ENCODE results near the gene IPO8.
"Not testable (repeated sequence)": the region's sequence is repeated elsewhere in the genome, so short reads cannot be mapped to it uniquely, and the experiment has no call there.

The IPO8 gene

DNA sequence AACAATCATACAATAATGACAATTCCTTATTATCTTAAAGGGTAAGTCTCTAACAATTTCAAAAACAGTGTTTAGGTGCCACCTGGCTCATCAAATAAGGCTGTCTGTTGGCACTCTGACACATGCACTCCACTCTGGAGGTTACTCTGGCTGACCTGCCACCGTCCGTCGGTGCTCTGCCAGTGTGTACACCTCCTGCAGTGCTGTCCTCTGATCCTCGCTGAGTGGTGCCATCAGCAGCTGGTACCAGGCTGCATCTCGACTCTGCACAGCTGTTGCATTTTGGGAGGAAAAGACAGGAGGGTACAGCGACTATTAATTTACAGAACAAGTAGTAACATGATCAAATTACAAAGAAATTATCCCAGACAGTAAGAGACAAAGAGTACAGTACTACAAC is 63.9 kb downstream of the IPO8 start:
- Mint-ChIP-seq H3K27ac (peak overlapping the region in 1 of 2 donors; percentile 22), H3K4me3 (no peak overlapping the region)

DNA sequence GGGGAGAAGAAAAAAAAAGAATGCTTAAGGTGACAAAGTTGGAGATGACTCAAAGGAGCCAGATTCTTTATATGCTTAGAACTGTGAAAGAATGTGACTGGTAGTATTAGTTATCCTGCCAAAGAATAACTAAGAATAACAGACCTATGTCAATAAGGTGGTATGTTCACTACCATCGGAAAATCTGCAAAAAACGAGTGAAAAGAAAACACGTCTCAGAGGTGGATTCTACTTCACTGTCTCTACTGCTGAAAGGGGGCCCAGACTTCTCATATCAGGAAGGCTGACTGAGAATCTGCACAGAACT is 64.7 kb downstream of the IPO8 start:
- H3K4me3 Mint-ChIP-seq = no peak overlapping the region
- H3K27ac Mint-ChIP-seq = no peak overlapping the region
- ATAC-seq = no peak
- H3K4me1 Mint-ChIP-seq = no peaks in the 10 kb centered on the region
- H3K9me3 Mint-ChIP-seq = no peaks in the 10 kb centered on the region
- no peaks in the 10 kb centered on the region for H3K27me3 Mint-ChIP-seq
- DNase-seq = no peak

More for the DNA sequence above, 63.9 kb downstream of the IPO8 start:
- Mint-ChIP-seq H3K27me3 (no peaks in the 10 kb centered on the region), H3K9me3 (no peaks in the 10 kb centered on the region), H3K4me1 (no peaks in the 10 kb centered on the region)
- ATAC-seq = no peak
- no peak for DNase-seq

DNA sequence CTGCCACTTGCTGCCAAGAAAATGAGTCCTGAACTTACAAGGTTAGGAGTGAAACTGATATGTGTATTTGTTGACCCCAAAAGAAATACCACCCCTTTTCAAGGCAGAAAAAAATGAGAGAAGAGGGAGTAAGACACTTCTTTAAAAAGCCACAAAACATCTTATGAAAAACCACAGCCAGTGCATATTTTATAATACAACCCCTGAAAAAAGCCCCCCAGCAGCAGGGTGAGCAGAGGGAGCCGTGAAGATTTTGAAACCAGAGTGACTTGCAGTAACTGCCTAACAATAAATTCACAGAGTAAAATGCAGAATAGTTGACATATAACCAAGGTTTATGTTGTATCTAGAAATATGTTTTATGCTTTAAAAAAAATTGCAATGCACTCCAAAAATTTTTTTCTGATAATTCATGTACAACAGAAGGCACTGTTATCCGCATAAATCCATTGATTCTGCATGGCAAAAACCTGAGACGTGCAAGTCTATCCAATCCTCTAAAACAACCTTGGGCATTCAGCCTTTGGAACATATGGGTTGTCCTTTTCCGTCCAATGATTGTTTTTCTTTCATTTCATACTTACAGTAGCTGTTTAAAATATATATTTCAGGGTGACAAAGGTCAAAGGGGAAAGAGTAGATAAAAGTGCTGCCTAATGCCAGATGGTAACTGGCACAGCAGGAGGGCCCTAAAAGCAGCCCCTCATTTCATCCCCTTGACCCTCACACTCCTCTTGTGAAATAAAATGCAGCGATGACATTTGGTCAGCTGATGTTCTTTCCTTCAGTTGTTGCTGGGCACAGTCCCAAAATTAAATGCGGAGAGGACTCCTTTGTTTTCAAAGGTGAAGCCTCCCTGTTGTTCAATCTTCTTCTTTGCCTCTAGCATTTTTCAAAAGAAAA is 65.3 kb downstream of the IPO8 start:
- Mint-ChIP-seq H3K9me3 (no peaks in the 10 kb centered on the region), H3K4me3 (no peak overlapping the region), H3K27ac (peak overlapping the region in 1 of 2 donors; percentile 33), H3K4me1 (no peaks in the 10 kb centered on the region), H3K27me3 (no peaks in the 10 kb centered on the region)
- ATAC-seq (no peak), DNase-seq (no peak)

DNA sequence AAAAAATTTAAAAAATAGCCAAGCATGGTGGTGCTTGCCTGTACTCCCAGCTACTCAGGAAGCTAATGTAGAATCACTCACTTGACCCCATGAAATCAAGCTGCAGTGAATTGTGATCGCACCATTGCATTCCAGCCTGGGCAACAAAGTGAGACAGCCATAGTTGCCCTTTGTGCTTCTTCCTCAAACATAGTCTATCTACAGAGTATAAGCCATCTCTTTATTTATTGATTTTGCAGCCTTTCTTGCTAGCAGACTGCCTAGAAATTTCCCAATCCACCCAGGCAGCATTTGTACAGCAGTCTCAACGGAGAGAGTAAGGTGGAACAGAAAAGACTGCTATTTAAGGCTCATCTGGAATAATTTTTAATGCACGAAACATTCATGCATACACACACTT is 68.8 kb downstream of the IPO8 start:
- DNase-seq (no peak), ATAC-seq (no peak)
- no peak overlapping the region for H3K4me3 Mint-ChIP-seq
- H3K9me3 Mint-ChIP-seq = no peaks in the 10 kb centered on the region
- H3K27ac Mint-ChIP-seq = no peak overlapping the region
- H3K27me3 Mint-ChIP-seq = no peaks in the 10 kb centered on the region
- no peaks in the 10 kb centered on the region for H3K4me1 Mint-ChIP-seq

DNA sequence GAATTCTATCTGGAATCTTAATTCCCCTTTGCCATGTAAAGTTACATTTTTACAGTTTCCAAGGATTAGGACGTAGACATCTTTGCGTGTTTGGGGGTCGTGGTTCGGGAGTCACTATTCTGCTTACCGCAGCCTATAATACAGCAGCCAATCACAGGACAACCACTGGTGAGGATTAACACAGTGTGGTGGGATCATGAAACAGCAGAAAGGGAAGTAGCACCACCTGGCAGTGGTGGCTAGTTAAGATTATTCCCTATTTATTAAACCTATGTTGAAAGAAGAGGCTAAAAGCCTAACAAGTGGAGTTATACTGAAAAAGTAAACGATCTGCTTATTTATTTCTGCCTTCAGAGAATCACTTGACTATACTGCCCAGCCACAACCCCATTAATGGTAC is 71.7 kb downstream of the IPO8 start:
- DNase-seq (no peak), ATAC-seq (no peak)
- Mint-ChIP-seq H3K27ac (no peak overlapping the region), H3K4me1 (no peaks in the 10 kb centered on the region), H3K27me3 (no peaks in the 10 kb centered on the region), H3K9me3 (no peaks in the 10 kb centered on the region), H3K4me3 (no peak overlapping the region)

DNA sequence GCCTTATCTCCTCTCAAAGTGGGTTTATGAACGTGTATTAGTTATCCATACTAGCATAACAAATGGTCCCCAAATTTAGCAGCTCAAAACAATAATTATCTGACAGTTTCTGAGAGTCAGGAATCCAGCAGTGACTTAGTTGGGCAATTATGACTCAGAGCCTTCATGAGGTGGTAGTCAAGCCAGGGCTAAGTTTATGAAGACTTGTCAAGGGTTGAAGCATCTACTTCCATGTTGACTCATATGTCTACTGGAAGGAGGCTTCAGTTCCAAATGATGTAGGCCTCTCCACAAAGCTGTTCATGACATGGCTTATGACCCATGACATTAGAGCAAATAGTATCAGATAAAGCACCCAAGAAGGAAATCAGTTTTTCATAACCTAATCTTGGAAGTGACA is 73.2 kb downstream of the IPO8 start:
- Mint-ChIP-seq H3K9me3 (no peaks in the 10 kb centered on the region), H3K4me1 (no peaks in the 10 kb centered on the region), H3K27me3 (no peaks in the 10 kb centered on the region), H3K27ac (peak overlapping the region in 1 of 2 donors; percentile 76), H3K4me3 (no peak overlapping the region)
- ATAC-seq = peak; percentile 91
- DNase-seq = peak in 1 of 2 donors; percentile 10

DNA sequence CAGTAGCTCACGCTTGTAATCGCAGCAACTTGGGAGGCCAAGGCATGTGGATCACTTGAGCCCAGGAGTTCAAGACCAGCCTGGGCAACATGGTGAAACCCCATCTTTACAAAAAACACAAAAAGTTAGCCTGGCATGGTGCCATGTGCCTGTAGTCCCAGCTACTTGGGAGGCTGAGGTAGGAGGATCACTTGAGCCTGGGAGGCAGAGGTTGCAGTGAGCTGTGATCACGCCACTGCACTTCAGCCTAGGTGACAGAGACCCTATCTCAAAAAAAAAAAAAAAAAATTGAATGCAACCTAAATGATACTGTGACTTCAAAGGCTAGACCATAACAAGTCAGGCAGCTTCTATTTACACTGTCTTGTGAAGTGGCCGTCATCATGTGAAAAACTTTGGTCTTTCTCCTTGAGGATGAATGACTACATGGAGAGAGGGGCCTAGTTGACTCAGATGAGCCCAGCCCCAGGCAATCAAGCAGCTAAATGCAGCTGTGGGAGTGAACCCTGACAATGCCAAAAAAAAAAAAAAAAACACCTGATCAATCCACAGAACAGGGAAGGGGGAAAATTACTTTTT is 73.9 kb downstream of the IPO8 start:
- not testable (repeated sequence) for DNase-seq, H3K4me1 Mint-ChIP-seq, H3K27ac Mint-ChIP-seq, H3K4me3 Mint-ChIP-seq, H3K27me3 Mint-ChIP-seq, ATAC-seq, H3K9me3 Mint-ChIP-seq

DNA sequence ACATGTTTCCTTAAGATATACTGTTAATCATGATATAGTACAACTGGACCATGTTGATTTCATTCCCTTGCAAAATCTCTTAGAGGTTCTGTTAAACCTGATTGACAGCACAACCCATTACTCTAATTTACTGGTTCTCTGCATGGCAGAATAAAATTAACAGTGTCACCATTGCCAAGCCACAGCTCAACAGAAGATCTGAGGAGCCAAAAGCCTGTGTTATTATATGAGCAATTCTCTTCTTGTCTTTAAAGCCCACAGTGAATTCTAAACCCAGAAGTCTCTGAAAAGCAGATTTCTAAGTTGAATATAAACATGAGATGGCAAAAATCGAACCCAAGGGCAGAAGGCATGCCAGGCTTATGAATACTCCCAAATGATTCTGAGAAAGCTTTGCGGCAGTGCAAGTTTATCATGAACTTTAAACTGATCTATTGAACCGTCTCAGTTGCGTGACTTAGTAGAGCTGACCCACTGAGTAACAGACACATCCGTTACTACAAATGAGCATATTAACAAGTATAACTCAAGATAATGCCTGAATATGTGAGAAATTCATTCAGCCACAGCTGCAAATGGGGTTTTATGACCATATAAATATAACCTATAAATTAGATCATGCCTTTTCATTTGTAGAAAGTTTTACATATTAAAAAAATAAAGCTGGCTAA is 78.2 kb downstream of the IPO8 start:
- no peak overlapping the region for H3K27ac Mint-ChIP-seq
- no peaks in the 10 kb centered on the region for H3K4me1 Mint-ChIP-seq
- H3K9me3 Mint-ChIP-seq = no peaks in the 10 kb centered on the region
- no peaks in the 10 kb centered on the region for H3K27me3 Mint-ChIP-seq
- DNase-seq (no peak), ATAC-seq (no peak)
- H3K4me3 Mint-ChIP-seq = no peak overlapping the region

DNA sequence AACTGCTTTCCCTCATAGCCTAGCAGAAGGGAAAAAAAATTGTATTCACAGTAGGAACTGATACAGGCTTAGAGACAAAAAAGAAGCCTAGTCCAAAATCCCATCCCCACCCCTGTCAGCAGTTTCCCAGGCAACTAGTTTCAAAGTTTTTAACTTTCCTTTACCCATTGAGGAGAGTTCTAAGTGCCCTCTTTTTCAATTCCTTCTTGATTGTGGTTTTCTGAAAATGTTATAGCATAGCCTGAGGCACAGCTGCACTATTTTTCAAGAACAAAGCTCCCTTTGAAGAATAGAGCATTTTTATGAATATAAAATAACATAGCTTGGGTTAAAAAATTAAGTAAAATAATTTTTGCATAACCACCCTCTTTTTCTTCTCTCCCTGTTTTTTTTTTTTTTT is 81.6 kb downstream of the IPO8 start:
- DNase-seq = no peak
- H3K27me3 Mint-ChIP-seq = no peaks in the 10 kb centered on the region
- H3K4me3 Mint-ChIP-seq = no peak overlapping the region

DNA sequence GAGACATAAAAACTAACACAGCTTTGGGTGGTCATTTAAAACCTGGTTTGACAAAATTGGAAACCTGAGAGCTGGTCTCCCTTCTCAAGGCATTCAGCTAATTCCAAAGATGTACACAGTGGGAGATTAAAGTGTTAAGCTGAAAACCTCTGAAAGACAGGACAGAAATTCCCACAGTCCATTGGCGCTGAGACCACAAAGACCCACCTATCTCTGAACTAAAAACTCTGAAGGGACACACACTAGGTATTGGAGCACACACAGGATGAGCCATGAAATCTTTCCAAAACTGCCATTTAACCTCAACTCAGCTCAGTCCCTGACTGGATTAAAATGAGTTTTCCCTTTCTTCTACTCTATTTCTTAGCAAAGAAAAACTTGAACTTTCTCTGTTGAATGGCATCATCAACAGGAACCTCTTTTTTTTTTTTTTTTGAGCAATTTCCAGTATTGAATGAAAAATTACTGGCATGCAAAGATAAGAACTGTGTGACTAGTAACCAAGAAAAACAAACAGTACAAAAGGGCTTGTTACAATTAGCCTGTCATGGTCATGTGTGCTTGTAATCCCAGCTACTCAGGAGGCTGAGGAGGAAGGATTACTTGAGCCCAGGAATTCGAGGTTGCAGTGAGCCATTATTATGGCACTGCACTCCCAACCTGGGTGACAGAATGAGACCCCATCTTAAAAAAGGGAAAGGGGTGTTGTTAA is 82.4 kb downstream of the IPO8 start:
- ATAC-seq (no peak), DNase-seq (no peak)
- peaks cover 8 to 19% of the 10 kb centered on the region in 2 donors for H3K9me3 Mint-ChIP-seq
- no peak overlapping the region for H3K4me3 Mint-ChIP-seq
- H3K27me3 Mint-ChIP-seq = no peaks in the 10 kb centered on the region
- H3K27ac Mint-ChIP-seq = no peak overlapping the region
- no peaks in the 10 kb centered on the region for H3K4me1 Mint-ChIP-seq

More for the DNA sequence above, 81.6 kb downstream of the IPO8 start:
- Mint-ChIP-seq H3K27ac (no peak overlapping the region), H3K4me1 (no peaks in the 10 kb centered on the region), H3K9me3 (peaks cover 4 to 11% of the 10 kb centered on the region in 2 donors)
- ATAC-seq = no peak

DNA sequence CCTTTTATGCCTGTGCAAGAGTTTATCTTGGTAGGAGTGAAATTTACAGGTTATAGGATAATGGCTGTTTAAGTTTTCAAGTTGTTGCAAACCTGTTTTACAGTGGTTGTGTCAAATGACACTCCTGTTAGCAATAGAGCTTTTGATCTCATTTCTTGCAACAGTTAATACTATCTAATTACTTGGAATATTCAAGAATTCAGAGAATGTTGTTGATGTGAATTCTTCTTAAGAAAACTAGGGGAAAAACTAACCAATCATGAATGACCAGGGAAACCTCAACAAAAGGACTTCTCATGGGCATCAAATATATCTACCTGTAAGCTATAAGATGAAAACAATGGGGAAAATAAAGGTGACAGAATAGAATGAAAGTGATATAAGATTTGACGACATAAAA is 85.0 kb downstream of the IPO8 start:
- H3K9me3 Mint-ChIP-seq = peaks cover 9 to 25% of the 10 kb centered on the region in 2 donors
- no peaks in the 10 kb centered on the region for H3K4me1 Mint-ChIP-seq
- no peak overlapping the region for H3K27ac Mint-ChIP-seq
- no peaks in the 10 kb centered on the region for H3K27me3 Mint-ChIP-seq
- DNase-seq (no peak), ATAC-seq (no peak)
- no peak overlapping the region for H3K4me3 Mint-ChIP-seq

DNA sequence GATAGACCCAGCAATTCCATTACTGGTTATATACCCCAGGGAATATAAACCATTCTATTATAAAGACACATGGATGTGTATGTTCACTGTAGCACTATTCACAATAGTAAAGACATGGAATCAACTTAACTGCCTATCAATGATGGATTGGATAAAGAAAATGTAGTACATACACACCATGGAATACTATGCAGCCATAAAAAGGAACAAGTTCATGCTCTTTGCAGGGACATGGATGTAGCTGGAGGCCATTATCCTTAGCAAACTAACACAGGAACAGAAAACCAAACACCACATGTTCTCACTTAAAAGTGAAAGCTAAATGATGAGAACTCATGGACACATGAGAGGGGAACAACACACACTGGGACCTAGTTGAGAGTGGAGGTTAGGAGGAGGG is 85.8 kb downstream of the IPO8 start:
- not testable (repeated sequence) for H3K27me3 Mint-ChIP-seq, DNase-seq, H3K4me1 Mint-ChIP-seq, ATAC-seq, H3K27ac Mint-ChIP-seq, H3K4me3 Mint-ChIP-seq
- H3K9me3 Mint-ChIP-seq = peaks cover 14 to 25% of the 10 kb centered on the region in 2 donors

DNA sequence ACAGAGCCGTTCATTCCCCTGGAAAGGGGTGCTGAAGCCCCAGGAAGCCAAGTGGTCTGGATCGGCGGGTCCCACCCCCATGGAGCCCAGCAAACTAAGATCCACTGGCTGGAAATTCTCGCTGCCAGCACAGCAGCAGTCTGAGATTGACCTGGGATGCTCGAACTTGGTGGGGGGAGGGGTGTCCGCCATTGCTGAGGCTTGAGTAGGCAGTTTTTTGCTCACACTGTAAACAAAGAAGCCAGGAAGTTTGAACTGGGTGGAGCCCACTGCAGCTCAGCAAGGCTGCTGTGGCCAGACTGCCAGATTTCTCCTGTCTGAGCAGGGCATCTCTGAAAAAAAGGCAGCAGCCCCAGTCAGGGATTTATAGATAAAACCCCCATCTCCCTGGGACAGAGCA is 91.4 kb downstream of the IPO8 start:
- DNase-seq, H3K27ac Mint-ChIP-seq, H3K4me3 Mint-ChIP-seq, ATAC-seq, H3K4me1 Mint-ChIP-seq, H3K27me3 Mint-ChIP-seq: not testable (repeated sequence)
- peaks cover 19 to 28% of the 10 kb centered on the region in 2 donors for H3K9me3 Mint-ChIP-seq

DNA sequence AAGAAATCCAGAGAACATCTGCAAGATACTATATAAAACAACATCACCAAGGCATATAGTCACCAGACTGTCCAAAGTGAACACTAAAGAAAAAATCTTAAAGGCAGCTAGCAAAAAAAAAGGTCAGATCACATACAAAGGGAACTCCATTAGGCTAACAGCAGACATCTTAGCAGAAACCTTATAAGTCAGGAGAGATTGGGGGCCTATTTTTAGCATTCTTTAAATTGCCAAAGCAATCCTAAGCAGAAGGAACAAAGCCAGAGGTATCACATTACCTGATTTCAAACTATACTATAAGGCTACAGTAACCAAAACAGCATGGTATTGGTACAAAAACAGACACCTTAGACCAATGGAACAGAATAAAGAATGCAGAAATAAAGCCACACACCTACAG is 92.5 kb downstream of the IPO8 start:
- no peak overlapping the region for H3K27ac Mint-ChIP-seq
- no peaks in the 10 kb centered on the region for H3K27me3 Mint-ChIP-seq
- DNase-seq = no peak
- H3K4me1 Mint-ChIP-seq = no peaks in the 10 kb centered on the region
- peaks cover 12 to 22% of the 10 kb centered on the region in 2 donors for H3K9me3 Mint-ChIP-seq
- no peak overlapping the region for H3K4me3 Mint-ChIP-seq
- ATAC-seq = no peak

DNA sequence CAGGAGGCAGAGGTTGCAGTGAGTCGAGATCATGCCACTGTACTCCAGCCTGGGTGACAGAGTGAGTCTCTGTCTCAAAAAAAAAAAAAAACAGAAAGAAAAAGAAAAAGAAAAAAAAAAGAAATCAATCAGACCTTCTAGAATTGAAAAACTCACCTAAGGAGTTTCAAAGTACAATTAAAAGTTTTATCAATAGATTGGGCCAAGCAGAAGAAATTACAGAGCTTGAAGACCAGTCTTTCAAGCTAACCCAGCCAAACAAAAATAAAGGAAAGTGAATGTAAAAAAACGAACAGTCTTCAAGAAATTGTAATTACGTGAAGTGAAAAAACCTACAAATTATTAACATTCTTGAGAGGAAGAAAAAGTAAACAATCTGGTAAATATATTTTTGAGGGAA is 93.0 kb downstream of the IPO8 start:
- H3K27ac Mint-ChIP-seq = no peak overlapping the region
- ATAC-seq (no peak), DNase-seq (no peak)
- no peaks in the 10 kb centered on the region for H3K27me3 Mint-ChIP-seq
- no peak overlapping the region for H3K4me3 Mint-ChIP-seq
- peaks cover 12 to 18% of the 10 kb centered on the region in 2 donors for H3K9me3 Mint-ChIP-seq
- no peaks in the 10 kb centered on the region for H3K4me1 Mint-ChIP-seq

DNA sequence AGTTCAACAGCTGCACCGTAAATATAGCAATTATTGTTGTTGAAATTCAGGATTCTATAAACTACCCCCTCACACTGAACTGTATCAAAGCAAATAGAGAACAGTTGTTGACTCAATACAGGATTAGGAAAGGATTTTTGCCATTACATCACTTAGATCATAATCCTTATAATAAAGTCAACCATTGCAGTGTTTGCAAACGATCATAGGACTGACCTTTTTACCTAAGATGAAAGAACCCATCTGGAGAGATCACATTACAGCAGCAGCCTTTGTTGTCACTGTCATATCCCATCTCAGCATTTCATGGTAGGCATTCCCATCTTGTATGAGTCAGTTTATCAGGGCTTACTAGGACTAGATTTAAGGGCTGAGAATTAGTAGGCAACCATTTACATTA is 96.1 kb downstream of the IPO8 start:
- Mint-ChIP-seq H3K4me1 (no peaks in the 10 kb centered on the region), H3K9me3 (peaks cover 8 to 21% of the 10 kb centered on the region in 2 donors), H3K27ac (no peak overlapping the region), H3K27me3 (no peaks in the 10 kb centered on the region), H3K4me3 (no peak overlapping the region)
- DNase-seq (no peak), ATAC-seq (no peak)

All from stimulated activated naive CD8-positive, alpha-beta T cell treated with anti-CD3 and anti-CD28 coated beads, Interleukin-15, amount 100 ng/mL, for 72 hours (primary cell).